ENCODE data around the gene ADAM23.

DNA sequence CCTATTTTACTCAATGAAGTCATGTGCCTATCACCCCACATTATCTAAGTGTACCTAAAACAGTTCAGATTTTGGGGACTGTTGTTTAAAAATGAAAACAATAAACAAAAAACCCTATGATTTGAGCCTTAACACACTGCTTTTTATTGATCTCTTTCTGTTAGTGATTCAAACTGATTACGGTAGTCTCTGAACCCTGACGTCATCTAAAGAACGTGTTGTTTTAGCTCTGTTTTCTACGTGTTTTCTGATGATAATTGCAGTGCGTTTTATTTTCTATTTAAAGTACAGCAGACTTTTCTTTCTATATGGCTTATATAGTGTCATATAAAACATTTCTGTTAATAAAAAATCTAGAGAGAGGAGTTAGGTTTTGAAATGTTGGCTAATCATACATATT is 105.1 kb downstream of the ADAM23 start:
- TF ChIP-seq CTCF (IDR thresholded peaks at IDR 0.05): no peak
- no peak for TF ChIP-seq POLR2AphosphoS5 (IDR thresholded peaks at IDR 0.05)
- no peak for TF ChIP-seq POLR2A (IDR thresholded peaks at IDR 0.05)

Measured in upper lobe of left lung (tissue), 4 donors.